ENCODE measurements around the gene HECTD4.
"Not testable (repeated sequence)": the region's sequence is repeated elsewhere in the genome, so short reads cannot be mapped to it uniquely, and the experiment has no call there.

Gene HECTD4

GRCh38 chr12:112354399-112354798 is 27.8 kb downstream of the HECTD4 start:
- no peak for DNase-seq (ENCODE audit: low spot score)

- no peak for DNase-seq (ENCODE audit: low spot score)
These were observed 28.8 kb downstream of the HECTD4 start for GRCh38 chr12:112353393-112353792.

GRCh38 chr12:112352921-112353320 is 29.3 kb downstream of the HECTD4 start:
- DNase-seq (ENCODE audit: low spot score), result no peak

- no peak for DNase-seq (ENCODE audit: low spot score)
These were observed 31.3 kb downstream of the HECTD4 start for GRCh38 chr12:112350593-112351592.

- no peak for DNase-seq (ENCODE audit: low spot score)
These were observed 32.8 kb downstream of the HECTD4 start for GRCh38 chr12:112349431-112349830.

- not testable (repeated sequence) for DNase-seq (ENCODE audit: low spot score)
These were observed 33.3 kb downstream of the HECTD4 start for GRCh38 chr12:112348926-112349325.

GRCh38 chr12:112347581-112347982 is 34.6 kb downstream of the HECTD4 start:
- DNase-seq (ENCODE audit: low spot score), result no peak

- DNase-seq (ENCODE audit: low spot score), result no peak
These were observed 36.0 kb downstream of the HECTD4 start for GRCh38 chr12:112346194-112346593.

GRCh38 chr12:112344220-112344619 is 38.0 kb downstream of the HECTD4 start:
- no peak for DNase-seq (ENCODE audit: low spot score)

GRCh38 chr12:112342587-112342986 is 39.6 kb downstream of the HECTD4 start:
- no peak for DNase-seq (ENCODE audit: low spot score)

- no peak for DNase-seq (ENCODE audit: low spot score)
These were observed 41.0 kb downstream of the HECTD4 start for GRCh38 chr12:112341046-112341825.

- no peak for DNase-seq (ENCODE audit: low spot score)
These were observed 42.0 kb downstream of the HECTD4 start for GRCh38 chr12:112340230-112340629.

- DNase-seq (ENCODE audit: low spot score), result not testable (repeated sequence)
These were observed 47.2 kb downstream of the HECTD4 start for GRCh38 chr12:112334999-112335398.

GRCh38 chr12:112333019-112333418 is 49.2 kb downstream of the HECTD4 start:
- DNase-seq (ENCODE audit: low spot score), result no peak

- DNase-seq (ENCODE audit: low spot score), result no peak
These were observed 50.3 kb downstream of the HECTD4 start for GRCh38 chr12:112331886-112332285.

- DNase-seq (ENCODE audit: low spot score), result no peak
These were observed 51.5 kb downstream of the HECTD4 start for GRCh38 chr12:112330706-112331105.

- DNase-seq (ENCODE audit: low spot score), result no peak
These were observed 53.6 kb downstream of the HECTD4 start for GRCh38 chr12:112328456-112329124.

- DNase-seq (ENCODE audit: low spot score), result no peak
These were observed 54.9 kb downstream of the HECTD4 start for GRCh38 chr12:112327209-112327938.

- no peak for DNase-seq (ENCODE audit: low spot score)
These were observed 56.5 kb downstream of the HECTD4 start for GRCh38 chr12:112325622-112326207.

GRCh38 chr12:112325157-112325556 is 57.1 kb downstream of the HECTD4 start:
- no peak for DNase-seq (ENCODE audit: low spot score)

- no peak for DNase-seq (ENCODE audit: low spot score)
These were observed 59.2 kb downstream of the HECTD4 start for GRCh38 chr12:112322882-112323547.
